Lung (tissue), 12 donors: ENCODE data around the gene MPV17L2. TPM values are rescaled to one million over a fixed set of nuclear protein-coding genes. Genes with fewer than 3 reads are reported as not detected.

Experiments used
- ATAC-seq: fragments of 200-7000 bp; cut with Tn5 transposase; one replicate; pipeline ENCODE4 v1.9.1; 2020; ENCODE audit warnings: moderate number of reproducible peaks; ENCODE audit not compliant: insufficient read depth, low FRiP score
- DNase-seq, 3 donors: peaks; one replicate each; pipeline ENCODE4 v3.0.0-alpha.2; 2013 to 2017
- H3K27ac ChIP-seq, 2 donors: one replicate each; pipeline ENCODE4 v1.5.1; 2013; ENCODE audit warnings: mild to moderate bottlenecking in 2 of 2, moderate library complexity in 2 of 2, control low read depth in 1 of 2, inconsistent platforms in 1 of 2, low read depth in 1 of 2, low read length in 1 of 2
- H3K27me3 ChIP-seq, 3 donors: one replicate each; pipeline ENCODE4 v1.5.1; 2013; ENCODE audit warnings: low read length in 2 of 3; ENCODE audit not compliant: control insufficient read depth in 3 of 3, insufficient read depth in 3 of 3
- H3K36me3 ChIP-seq, 4 donors: one replicate each; pipeline ENCODE4 v1.5.1; 2013; ENCODE audit warnings: low read length in 4 of 4, mild to moderate bottlenecking in 1 of 4, moderate library complexity in 1 of 4; ENCODE audit not compliant: control insufficient read depth in 4 of 4, insufficient read depth in 4 of 4
- H3K4me1 ChIP-seq, 5 donors: one replicate each; pipeline ENCODE4 v1.5.1; 2013; ENCODE audit warnings: low read length in 5 of 5, mild to moderate bottlenecking in 2 of 5, moderate library complexity in 1 of 5; ENCODE audit not compliant: control insufficient read depth in 5 of 5, insufficient read depth in 5 of 5
- H3K4me3 ChIP-seq: one replicate; pipeline ENCODE4 v1.5.1; 2013; ENCODE audit warnings: mild to moderate bottlenecking, control low read depth, moderate library complexity
- H3K9ac ChIP-seq, 2 donors: one replicate each; pipeline ENCODE4 v1.5.1; 2013; ENCODE audit warnings: low read length in 2 of 2, control low read depth in 1 of 2; ENCODE audit not compliant: insufficient read depth in 1 of 2
- H3K9me3 ChIP-seq, 4 donors: one replicate each; pipeline ENCODE4 v1.5.1; 2013; ENCODE audit warnings: low read length in 3 of 4, mild to moderate bottlenecking in 1 of 4, moderate library complexity in 1 of 4; ENCODE audit not compliant: control insufficient read depth in 4 of 4, insufficient read depth in 3 of 4
- WGBS, 2 donors: extraction: QIAGEN DNeasy Blood & Tissue Kit; methylation state at CpG; one replicate each; pipeline ENCODE4 v1.1.7; 2013; 5-methylcytosine and 5-hydroxymethylcytosine counted together
- polyA plus RNA-seq, 2 donors: library from polyadenylated mRNA; stranded (reverse); fragments of 200-250 nt; gene quantifications; one replicate each; pipeline ENCODE4 v1.2.1, GENCODE V29; 2013
- total RNA-seq, 2 donors: library from RNA; depleted of rRNA in 1 of 2; stranded (reverse); fragments of >200 nt in 1 of 2; gene quantifications; one replicate each; pipeline ENCODE4 v1.2.1, GENCODE V29; 2014 to 2021
- TF ChIP-seq, protein P1 (sequence below): IDR thresholded peaks from 2 replicates; pipeline ENCODE4 v1.5.1; 2012; ENCODE audit warnings: mild to moderate bottlenecking; ENCODE audit errors: control extremely low read depth, extremely low read depth
- donor health status: control.
- donor health status: control.
- donor health status: Bipolar disorder and iron deficiency.
- donor health status: healthy.
- donor health status: DM: yes; HTN: yes; CAD: no.

MPV17L2 gene
- total and polyA plus RNA-seq, 4 donors: 3.2 to 28.0 (median 18.2) TPM

DNA sequence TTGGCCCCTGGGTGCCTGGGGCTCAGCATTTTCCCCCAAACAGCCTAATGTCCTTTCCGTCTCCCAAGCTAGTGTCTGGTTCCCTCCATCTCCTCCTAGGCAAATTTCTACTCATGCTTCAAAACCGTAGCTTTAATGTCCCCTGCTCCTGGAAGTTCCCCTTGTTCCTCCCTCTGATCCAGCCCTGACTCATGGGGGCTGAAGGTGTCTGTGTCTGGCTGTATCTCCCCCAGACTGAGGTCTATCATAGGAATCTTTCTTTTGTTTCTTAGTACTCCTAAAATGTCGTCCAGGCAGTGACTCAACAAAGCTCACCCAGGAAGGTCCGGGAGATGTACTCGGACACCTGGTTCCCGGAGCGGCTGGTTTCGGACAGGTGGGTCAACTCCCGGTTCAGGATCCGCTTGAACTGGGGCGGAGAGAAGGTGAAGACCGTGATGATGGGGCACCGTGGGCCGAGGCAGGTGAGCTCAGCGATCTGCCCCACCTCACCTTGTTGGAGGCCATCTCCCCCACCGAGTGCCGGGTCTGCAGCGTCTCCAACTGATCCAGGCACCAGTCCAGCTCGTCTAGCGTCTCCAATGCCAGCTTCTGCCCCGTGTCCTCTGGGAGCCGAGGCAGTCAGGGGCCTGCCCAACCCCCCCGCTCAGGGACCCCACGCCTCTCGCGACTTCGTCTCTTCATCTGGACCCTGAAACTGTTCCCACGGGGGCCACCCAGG, 27.1 kb downstream of the MPV17L2 start:
- H3K9ac ChIP-seq: no peak overlapping the region
- no peak for DNase-seq
- ATAC-seq: no peak
- H3K27me3 ChIP-seq: peaks cover 0 to 9% (median 0%) of the 10 kb centered on the region in 3 donors
- no peak overlapping the region for H3K4me3 ChIP-seq
- 69 to 75% methylated on average over 28 of the region's 28 CpGs for WGBS, 2 donors
- no peak overlapping the region for H3K27ac ChIP-seq
- no peaks in the 10 kb centered on the region for H3K36me3 ChIP-seq
- peaks cover 0 to 10% (median 0%) of the 10 kb centered on the region in 5 donors for H3K4me1 ChIP-seq
- TF ChIP-seq, protein P1, sequence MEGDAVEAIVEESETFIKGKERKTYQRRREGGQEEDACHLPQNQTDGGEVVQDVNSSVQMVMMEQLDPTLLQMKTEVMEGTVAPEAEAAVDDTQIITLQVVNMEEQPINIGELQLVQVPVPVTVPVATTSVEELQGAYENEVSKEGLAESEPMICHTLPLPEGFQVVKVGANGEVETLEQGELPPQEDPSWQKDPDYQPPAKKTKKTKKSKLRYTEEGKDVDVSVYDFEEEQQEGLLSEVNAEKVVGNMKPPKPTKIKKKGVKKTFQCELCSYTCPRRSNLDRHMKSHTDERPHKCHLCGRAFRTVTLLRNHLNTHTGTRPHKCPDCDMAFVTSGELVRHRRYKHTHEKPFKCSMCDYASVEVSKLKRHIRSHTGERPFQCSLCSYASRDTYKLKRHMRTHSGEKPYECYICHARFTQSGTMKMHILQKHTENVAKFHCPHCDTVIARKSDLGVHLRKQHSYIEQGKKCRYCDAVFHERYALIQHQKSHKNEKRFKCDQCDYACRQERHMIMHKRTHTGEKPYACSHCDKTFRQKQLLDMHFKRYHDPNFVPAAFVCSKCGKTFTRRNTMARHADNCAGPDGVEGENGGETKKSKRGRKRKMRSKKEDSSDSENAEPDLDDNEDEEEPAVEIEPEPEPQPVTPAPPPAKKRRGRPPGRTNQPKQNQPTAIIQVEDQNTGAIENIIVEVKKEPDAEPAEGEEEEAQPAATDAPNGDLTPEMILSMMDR: no peak
- no peaks in the 10 kb centered on the region for H3K9me3 ChIP-seq

DNA sequence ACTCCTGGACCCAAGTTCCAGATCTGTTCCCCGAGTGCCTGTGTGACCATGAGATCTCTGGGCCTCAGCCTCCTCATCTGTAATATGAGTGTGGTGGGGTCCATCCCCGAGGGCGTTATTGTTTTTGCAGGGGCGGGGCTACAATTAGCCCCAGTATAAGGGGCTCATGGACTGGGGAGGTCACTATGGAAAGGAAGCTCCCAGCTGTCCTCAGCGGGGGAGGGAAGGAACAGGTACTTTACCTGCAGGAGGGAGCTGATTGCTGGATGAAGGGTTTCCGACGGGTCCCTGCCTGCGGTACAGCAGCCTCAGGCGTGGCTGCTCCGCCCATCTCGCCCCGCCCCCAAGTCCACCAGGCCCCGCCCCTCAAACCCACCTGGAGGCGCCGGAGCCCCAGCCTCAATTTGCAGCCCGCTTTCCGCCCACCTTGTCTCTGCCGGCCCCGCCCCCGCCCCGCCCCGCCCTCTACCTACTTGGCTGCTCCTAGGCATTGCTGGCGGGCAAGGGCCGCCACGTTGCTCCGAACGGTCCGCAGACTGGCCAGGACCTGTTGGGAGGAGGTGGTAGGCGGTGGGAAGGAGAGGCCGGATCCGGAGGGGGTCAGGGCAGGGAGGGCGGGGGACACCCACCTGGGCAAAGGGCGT, 27.7 kb downstream of the MPV17L2 start:
- Histone ChIP-seq H3K36me3 (no peaks in the 10 kb centered on the region), H3K27ac (no peak overlapping the region), H3K9ac (no peak overlapping the region), H3K9me3 (no peaks in the 10 kb centered on the region), H3K4me3 (no peak overlapping the region), H3K27me3 (peaks cover 0 to 16% (median 0%) of the 10 kb centered on the region in 3 donors), H3K4me1 (peaks cover 0 to 17% (median 0%) of the 10 kb centered on the region in 5 donors)
- DNase-seq (no peak), ATAC-seq (no peak)
- TF ChIP-seq, protein P1: no peak
- 7 to 9% methylated on average over 27 to 33 of the region's 33 CpGs for WGBS, 2 donors

DNA sequence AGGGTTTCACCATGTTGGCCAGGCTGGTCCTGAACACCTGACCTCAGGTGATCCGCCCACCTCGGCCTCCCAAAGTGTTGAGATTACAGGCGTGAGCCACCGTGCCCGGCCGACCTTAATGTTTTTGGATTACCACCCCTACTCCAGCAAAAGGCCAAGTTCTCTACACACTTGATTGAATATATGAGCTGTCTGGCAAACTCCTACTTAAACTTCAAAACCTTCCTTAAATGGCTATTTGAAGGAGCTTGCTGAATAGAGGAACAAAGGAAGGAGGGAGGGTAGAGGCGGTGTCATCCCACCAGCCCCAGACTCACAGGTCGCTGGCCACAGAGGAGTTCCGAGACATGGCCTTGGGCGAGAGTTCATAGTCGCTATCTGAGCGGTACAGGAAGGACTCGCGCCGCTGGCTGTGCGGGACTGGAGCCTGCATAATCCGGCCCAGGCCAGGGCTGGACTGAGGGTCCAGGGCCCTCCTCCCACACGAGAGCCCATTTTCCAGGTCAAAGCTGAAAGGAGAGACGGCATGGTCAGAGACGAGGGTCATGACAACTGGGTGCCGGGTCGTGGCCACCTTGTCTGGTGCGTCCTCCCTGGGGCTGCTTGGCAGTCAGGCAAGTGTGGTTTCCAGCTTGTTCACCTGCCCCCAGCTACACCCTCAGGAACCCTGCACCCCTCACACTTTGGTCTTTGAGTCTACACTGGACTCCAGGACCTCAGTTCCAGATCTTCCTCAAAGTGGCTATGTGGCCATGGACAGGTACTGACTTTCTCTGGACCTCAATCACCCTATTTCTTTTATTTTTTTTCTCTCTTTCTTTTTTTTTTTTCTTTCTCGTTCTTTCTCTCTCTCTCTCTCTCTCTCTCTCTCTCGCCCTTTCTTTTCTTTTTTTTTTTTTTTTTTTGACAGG, 29.1 kb downstream of the MPV17L2 start:
- H3K36me3 ChIP-seq: no peaks in the 10 kb centered on the region
- no peak overlapping the region for H3K27ac ChIP-seq
- H3K27me3 ChIP-seq: peaks cover 0 to 23% (median 6%) of the 10 kb centered on the region in 3 donors
- ATAC-seq (no peak), DNase-seq (no peak)
- peaks cover 0 to 19% (median 0%) of the 10 kb centered on the region in 5 donors for H3K4me1 ChIP-seq
- 83 to 90% methylated on average over 25 of the region's 25 CpGs for WGBS, 2 donors
- TF ChIP-seq, protein P1: no peak
- H3K9me3 ChIP-seq: no peaks in the 10 kb centered on the region
- no peak overlapping the region for H3K9ac ChIP-seq
- no peak overlapping the region for H3K4me3 ChIP-seq
